Ovary (tissue), 3 donors: ENCODE measurements around the gene PTPA.

ENCODE experiments used
- CTCF ChIP-seq, 3 donors: fragments of 450-650 bp in 2 of 3; fragments of 200-600 bp in 1 of 3; IDR thresholded peaks; one replicate each; pipeline versions ENCODE4 v1.5.1 to v1.8.0; 2016 to 2022; ENCODE audit warnings: antibody characterized with exemption in 3 of 3, mild to moderate bottlenecking in 1 of 3
- EP300 ChIP-seq: sonication (generic); formaldehyde crosslinking; IDR thresholded peaks from one replicate; pipeline ENCODE4 v1.6.1; 2017; ENCODE audit warnings: antibody characterized with exemption
- POLR2A ChIP-seq: fragments of 450-650 bp; IDR thresholded peaks from one replicate; pipeline ENCODE4 v1.6.1; 2017; ENCODE audit warnings: antibody characterized with exemption, mild to moderate bottlenecking, moderate library complexity
- donor health status: DM: no; HTN: no; CAD: no.

DNA sequence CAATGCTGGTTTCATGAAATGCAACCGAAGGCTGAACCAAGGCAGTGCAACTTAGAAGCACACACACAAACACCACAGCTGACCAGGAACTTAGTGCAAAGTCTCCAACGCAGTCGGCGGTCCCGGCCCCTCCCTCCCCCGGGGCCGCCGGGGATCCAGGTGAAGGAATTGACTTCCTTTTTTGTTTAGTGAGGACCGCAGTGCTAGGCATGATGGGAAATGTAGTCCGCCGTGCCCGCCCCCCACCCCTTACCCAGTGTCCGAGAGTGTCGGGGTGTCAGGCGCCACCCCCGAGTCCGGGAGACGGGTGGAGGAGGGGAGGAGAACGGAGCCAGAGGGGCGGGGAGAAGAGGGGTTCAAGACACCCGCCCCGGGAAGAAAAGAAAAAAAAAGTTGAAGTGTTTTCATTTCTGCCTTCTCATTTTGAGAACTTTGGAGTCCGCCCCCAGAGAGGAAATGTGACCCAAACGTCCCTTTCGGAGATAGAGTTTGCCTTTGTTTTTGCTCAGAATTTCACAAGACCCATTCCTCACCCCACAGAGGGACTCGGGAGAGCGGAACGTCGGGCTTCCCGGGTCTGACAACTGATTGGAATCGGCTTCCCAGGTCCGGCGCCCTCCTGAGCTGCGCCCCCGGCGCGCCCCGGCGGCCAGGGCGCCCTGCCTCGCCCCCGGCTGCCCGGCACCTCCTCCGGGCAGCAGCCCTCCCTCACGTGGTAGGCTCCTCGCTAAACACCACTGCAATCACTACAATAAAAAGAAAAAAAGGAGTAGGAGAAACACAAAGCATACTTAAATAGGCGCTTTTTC is 64.8 kb downstream of the PTPA start:
- TF ChIP-seq CTCF (IDR thresholded peaks at IDR 0.05) (no peak), POLR2A (peak; percentile 63), EP300 (no peak)
